H9 (cell line): ENCODE data around the gene TTBK1. TPM values are rescaled to one million over a fixed set of nuclear protein-coding genes. Genes with fewer than 3 reads are reported as not detected.
A peak's percentile ranks its signal among the peaks of the same experiment; 100 is the strongest.

Source experiments
- DNase-seq: peaks from one replicate; pipeline ENCODE4 v3.0.0-alpha.2; 2017
- H2AFZ ChIP-seq: one replicate; pipeline ENCODE4 v1.6.1; 2013; ENCODE audit warnings: mild to moderate bottlenecking, low read length, control low read depth, moderate library complexity
- H2AK5ac ChIP-seq: 2 replicates; pipeline ENCODE4 v1.6.1; 2013; ENCODE audit warnings: low read length, control low read depth, mixed read lengths; ENCODE audit not compliant: insufficient read length
- H2BK120ac ChIP-seq: one replicate; pipeline ENCODE4 v1.6.1; 2013; ENCODE audit warnings: low read depth, mild to moderate bottlenecking, low read length, control low read depth, inconsistent platforms; ENCODE audit not compliant: poor library complexity, severe bottlenecking
- H2BK12ac ChIP-seq: 2 replicates; pipeline ENCODE4 v1.6.1; 2013; ENCODE audit warnings: low read length, control low read depth, mixed read lengths, low read depth; ENCODE audit not compliant: insufficient read length
- H2BK15ac ChIP-seq: 2 replicates; pipeline ENCODE4 v1.6.1; 2013; ENCODE audit warnings: low read depth, low read length, control low read depth
- H2BK20ac ChIP-seq: one replicate; pipeline ENCODE4 v1.6.1; 2013; ENCODE audit warnings: low read depth, mild to moderate bottlenecking, low read length, control low read depth, inconsistent platforms; ENCODE audit not compliant: poor library complexity, severe bottlenecking
- H2BK5ac ChIP-seq: 2 replicates; pipeline ENCODE4 v1.6.1; 2013; ENCODE audit warnings: low read length, control low read depth, mixed read lengths; ENCODE audit not compliant: insufficient read length
- H3K14ac ChIP-seq: 2 replicates; pipeline ENCODE4 v1.6.1; 2013; ENCODE audit warnings: low read length, control low read depth; ENCODE audit not compliant: insufficient read depth
- H3K18ac ChIP-seq: 2 replicates; pipeline ENCODE4 v1.6.1; 2013; ENCODE audit warnings: low read depth, mild to moderate bottlenecking, mixed read lengths, low read length, control low read depth; ENCODE audit not compliant: insufficient read length
- H3K23ac ChIP-seq: 2 replicates; pipeline ENCODE4 v1.6.1; 2013; ENCODE audit warnings: low read length, control low read depth, mixed read lengths, low read depth; ENCODE audit not compliant: insufficient read length
- H3K23me2 ChIP-seq: 2 replicates; pipeline ENCODE4 v1.6.1; 2013; ENCODE audit warnings: low read depth, mild to moderate bottlenecking, mixed read lengths, low read length, control low read depth; ENCODE audit not compliant: insufficient read length, poor library complexity, severe bottlenecking
- H3K27ac ChIP-seq: 2 replicates; pipeline ENCODE4 v1.5.1; 2013; ENCODE audit warnings: low read length, control low read depth, mixed read lengths, low read depth; ENCODE audit not compliant: insufficient read length
- H3K27me3 ChIP-seq: 2 replicates; pipeline ENCODE4 v1.6.1; 2013; ENCODE audit warnings: low read length, control low read depth, inconsistent platforms; ENCODE audit not compliant: insufficient read depth
- H3K4ac ChIP-seq: 2 replicates; pipeline ENCODE4 v1.6.1; 2013; ENCODE audit warnings: low read depth, mild to moderate bottlenecking, control low read depth, inconsistent platforms, low read length, moderate library complexity
- H3K4me1 ChIP-seq: 2 replicates; pipeline ENCODE4 v1.6.1; 2013; ENCODE audit warnings: low read length, control low read depth, inconsistent platforms; ENCODE audit not compliant: insufficient read depth
- H3K4me2 ChIP-seq: 2 replicates; pipeline ENCODE4 v1.6.1; 2013; ENCODE audit warnings: low read length, control low read depth, mixed read lengths; ENCODE audit not compliant: insufficient read length, insufficient read depth
- H3K56ac ChIP-seq: 2 replicates; pipeline ENCODE4 v1.6.1; 2013; ENCODE audit warnings: low read depth, mild to moderate bottlenecking, mixed read lengths, low read length, control low read depth; ENCODE audit not compliant: insufficient read length
- H3K79me1 ChIP-seq: 2 replicates; pipeline ENCODE4 v1.6.1; 2013; ENCODE audit warnings: low read depth, mild to moderate bottlenecking, moderate library complexity, low read length, control low read depth, inconsistent platforms; ENCODE audit not compliant: insufficient read depth, poor library complexity, severe bottlenecking
- H3K79me2 ChIP-seq: 2 replicates; pipeline ENCODE4 v1.6.1; 2013; ENCODE audit warnings: low read length, control low read depth, inconsistent platforms; ENCODE audit not compliant: insufficient read depth
- H3K9ac ChIP-seq: 2 replicates; pipeline ENCODE4 v1.6.1; 2013; ENCODE audit warnings: low read length, control low read depth, mixed read lengths; ENCODE audit not compliant: insufficient read length; ENCODE audit errors: extremely low read depth
- H3K9me3 ChIP-seq: one replicate; pipeline ENCODE4 v1.6.1; 2013; ENCODE audit warnings: low read depth, low read length, inconsistent platforms; ENCODE audit not compliant: control insufficient read depth
- H3T11ph ChIP-seq: one replicate; pipeline ENCODE4 v1.6.1; 2013; ENCODE audit warnings: mild to moderate bottlenecking, low read length, control low read depth, inconsistent platforms
- H4K20me1 ChIP-seq: one replicate; pipeline ENCODE4 v1.6.1; 2013; ENCODE audit not compliant: control insufficient read depth, insufficient read length, insufficient read depth
- H4K5ac ChIP-seq: 2 replicates; pipeline ENCODE4 v1.6.1; 2013; ENCODE audit warnings: low read depth, mild to moderate bottlenecking, mixed read lengths, low read length, control low read depth; ENCODE audit not compliant: insufficient read length
- H4K8ac ChIP-seq: replicated peaks from 2 replicates; pipeline ENCODE4 v1.6.1; 2013; ENCODE audit warnings: low read length, control low read depth, mixed read lengths, low read depth; ENCODE audit not compliant: insufficient read length
- H4K91ac ChIP-seq: 2 replicates; pipeline ENCODE4 v1.6.1; 2013; ENCODE audit warnings: low read depth, mild to moderate bottlenecking, moderate library complexity, mixed read lengths, low read length, control low read depth; ENCODE audit not compliant: insufficient read length
- H3K27ac Mint-ChIP-seq, 3 experiments: 2 replicates in 2 of 3; 3 replicates in 1 of 3; pipeline ENCODE4 v1.8.0; 2020 to 2021; ENCODE audit warnings: mixed read lengths in 3 of 3, mild to moderate bottlenecking in 1 of 3, moderate library complexity in 1 of 3
- H3K27me3 Mint-ChIP-seq: 2 replicates; pipeline ENCODE4 v1.8.0; 2021; ENCODE audit warnings: low read depth, mild to moderate bottlenecking, moderate library complexity, mixed read lengths
- H3K36me3 Mint-ChIP-seq, 3 experiments: 2 replicates in 2 of 3; 3 replicates in 1 of 3; pipeline ENCODE4 v1.8.0; 2020 to 2021; ENCODE audit warnings: low read depth in 3 of 3, mixed read lengths in 3 of 3; ENCODE audit not compliant: insufficient read depth in 1 of 3
- H3K4me1 Mint-ChIP-seq, 2 experiments: 2 replicates each; pipeline ENCODE4 v1.8.0; 2020; ENCODE audit warnings: mixed read lengths in 2 of 2
- H3K4me3 Mint-ChIP-seq, 2 experiments: 2 replicates in 1 of 2; 3 replicates in 1 of 2; pipeline ENCODE4 v1.8.0; 2020 to 2021; ENCODE audit warnings: mild to moderate bottlenecking in 2 of 2, mixed read lengths in 2 of 2, moderate library complexity in 1 of 2
- H3K9me3 Mint-ChIP-seq, 2 experiments: 2 replicates in 1 of 2; 3 replicates in 1 of 2; pipeline ENCODE4 v1.8.0; 2020; ENCODE audit warnings: mild to moderate bottlenecking in 2 of 2, mixed read lengths in 2 of 2, moderate library complexity in 1 of 2
- CTCF ChIP-seq: fragments of 200-600 bp; sonication (generic); conservative IDR thresholded peaks from 3 replicates; pipeline ENCODE4 v1.8.0; 2021; ENCODE audit warnings: antibody characterized with exemption, mild to moderate bottlenecking
- WGBS: extraction: QIAGEN DNeasy Blood & Tissue Kit; methylation state at CpG from one replicate; pipeline ENCODE4 v1.1.7; 2013; ENCODE audit warnings: missing lambda C conversion rate, low lambda C conversion rate, mixed read lengths; ENCODE audit not compliant: insufficient read length; ENCODE audit errors: extremely low coverage; 5-methylcytosine and 5-hydroxymethylcytosine counted together
- total RNA-seq: library from RNA; stranded (reverse); gene quantifications from 2 replicates; pipeline ENCODE4 v1.2.1, GENCODE V29; 2021

TTBK1 gene
- total RNA-seq, 1 experiment from 2014 or later = 1.6 TPM

GRCh38 chr6:43308990-43309477, 65.8 kb downstream of the TTBK1 start:
- peak overlapping the region in 2 of 3 experiments; percentile 65 to 95; a peak in 2 of 7 replicates for H3K27ac Mint-ChIP-seq
- Histone ChIP-seq H2BK5ac (no peak overlapping the region), H3K79me1 (no peaks in the 10 kb centered on the region), H3K27me3 (no peaks in the 10 kb centered on the region), H3K9ac (peak overlapping the region; percentile 59), H2AK5ac (no peak overlapping the region), H3K4me1 (no peaks in the 10 kb centered on the region; the same call in 1 of the 2 replicates), H4K5ac (no peak overlapping the region), H2BK12ac (no peak overlapping the region), H3K4me2 (peak overlapping the region; percentile 68), H3K56ac (no peak overlapping the region), H3K4ac (no peak overlapping the region; the same call in 1 of the 2 replicates), H3K79me2 (no peaks in the 10 kb centered on the region; the same call in 1 of the 2 replicates), H3K9me3 (no peaks in the 10 kb centered on the region), H2BK120ac (no peak overlapping the region), H2BK15ac (no peak overlapping the region), H3K27ac (no peak overlapping the region), H3T11ph (no peak overlapping the region), H4K8ac (no peak overlapping the region), H2BK20ac (no peak overlapping the region), H3K18ac (peak overlapping the region; percentile 68), H4K91ac (no peak overlapping the region), H3K23ac (no peak overlapping the region), H3K14ac (peak overlapping the region; percentile 88; the same call in 1 of the 2 replicates), H2AFZ (peak overlapping the region; percentile 98), H4K20me1 (no peaks in the 10 kb centered on the region), H3K23me2 (peaks cover 10% of the 10 kb centered on the region)
- peaks cover 20 to 32% of the 10 kb centered on the region in 2 experiments for H3K4me1 Mint-ChIP-seq
- H3K4me3 Mint-ChIP-seq = peak overlapping the region; percentile 70 to 88
- no peak for TF ChIP-seq CTCF
- H3K36me3 Mint-ChIP-seq = peaks cover 0 to 18% (median 4%) of the 10 kb centered on the region in 3 experiments; a peak in 5 of 7 replicates
- H3K27me3 Mint-ChIP-seq = peaks cover 4% of the 10 kb centered on the region
- no CpG with 5 or more reads among the region's 9 CpGs for WGBS
- DNase-seq = no peak
- H3K9me3 Mint-ChIP-seq = no peaks in the 10 kb centered on the region
